HG03354 (cell line): Measurements from ENCODE around the gene PCSK7.

ENCODE experiments used
- ATAC-seq: cut with Tn5 transposase; IDR thresholded peaks from one replicate; pipeline ENCODE4 v1.9.1; 2021; ENCODE audit warnings: mild to moderate bottlenecking; ENCODE audit not compliant: unreplicated experiment, poor library complexity, severe bottlenecking

Gene PCSK7

GRCh38 chr11:117232092-117232878, 412 bp upstream of the PCSK7 start, which contains the start of gene RNF214:
RNF214 (plus strand) TSS chr11:117232671; CDS start chr11:117234273, 1,602 bp downstream.
- ATAC-seq, result peak; percentile 77

GRCh38 chr11:117230999-117231841, 653 bp downstream of the PCSK7 start:
- ATAC-seq, result no peak

- ATAC-seq, result peak; percentile 33
These were observed 1.4 kb downstream of the PCSK7 start for GRCh38 chr11:117230286-117230961.

- no peak for ATAC-seq
These were observed 2.0 kb downstream of the PCSK7 start for GRCh38 chr11:117229931-117230285.

- ATAC-seq, result no peak
These were observed 2.5 kb downstream of the PCSK7 start for GRCh38 chr11:117229411-117229810.

- ATAC-seq, result no peak
These were observed 3.8 kb downstream of the PCSK7 start for GRCh38 chr11:117228091-117228490.

GRCh38 chr11:117226388-117227385, 5.2 kb downstream of the PCSK7 start:
- ATAC-seq, result peak; percentile 67

GRCh38 chr11:117225553-117226170, 6.2 kb downstream of the PCSK7 start:
- ATAC-seq, result no peak

GRCh38 chr11:117223741-117224689, 7.9 kb downstream of the PCSK7 start:
- no peak for ATAC-seq

- no peak for ATAC-seq
These were observed 8.7 kb downstream of the PCSK7 start for GRCh38 chr11:117222991-117223740.

- no peak for ATAC-seq
These were observed 9.9 kb downstream of the PCSK7 start for GRCh38 chr11:117221775-117222517.

GRCh38 chr11:117220999-117221774, 10.7 kb downstream of the PCSK7 start:
- ATAC-seq, result no peak

- ATAC-seq, result no peak
These were observed 11.3 kb downstream of the PCSK7 start for GRCh38 chr11:117220568-117220967.

- no peak for ATAC-seq
These were observed 11.9 kb downstream of the PCSK7 start for GRCh38 chr11:117219995-117220394.

GRCh38 chr11:117219455-117219854, 12.4 kb downstream of the PCSK7 start:
- no peak for ATAC-seq

GRCh38 chr11:117219001-117219400, 12.9 kb downstream of the PCSK7 start:
- no peak for ATAC-seq
